Subcutaneous abdominal adipose tissue (tissue), 5 donors: ENCODE data around the gene DNAJC5.
"Not testable (repeated sequence)": the region's sequence is repeated elsewhere in the genome, so short reads cannot be mapped to it uniquely, and the experiment has no call there.

Experiments used
- H3K27ac ChIP-seq: one replicate; pipeline ENCODE4 v1.7.0; 2013; ENCODE audit warnings: low read depth, mild to moderate bottlenecking, inconsistent platforms, low read length, moderate library complexity
- H3K27me3 ChIP-seq, 5 donors: one replicate each; pipeline ENCODE4 v1.7.0; 2013; ENCODE audit warnings: low read length in 5 of 5, inconsistent platforms in 1 of 5; ENCODE audit not compliant: control insufficient read depth in 5 of 5, insufficient read depth in 4 of 5
- H3K36me3 ChIP-seq, 5 donors: one replicate each; pipeline ENCODE4 v1.7.0; 2013; ENCODE audit warnings: low read length in 5 of 5; ENCODE audit not compliant: control insufficient read depth in 5 of 5, insufficient read depth in 5 of 5
- H3K4me1 ChIP-seq, 5 donors: one replicate each; pipeline ENCODE4 v1.7.0; 2013; ENCODE audit warnings: low read length in 5 of 5, mild to moderate bottlenecking in 3 of 5, moderate library complexity in 1 of 5; ENCODE audit not compliant: control insufficient read depth in 5 of 5, insufficient read depth in 5 of 5
- H3K4me3 ChIP-seq, 5 donors: one replicate each; pipeline ENCODE4 v1.7.0; 2013; ENCODE audit warnings: low read length in 5 of 5, low read depth in 1 of 5
- H3K9ac ChIP-seq, 5 donors: one replicate each; pipeline ENCODE4 v1.7.0; 2013; ENCODE audit warnings: low read length in 5 of 5, mild to moderate bottlenecking in 4 of 5, moderate library complexity in 3 of 5
- H3K9me3 ChIP-seq, 5 donors: one replicate each; pipeline ENCODE4 v1.7.0; 2013; ENCODE audit warnings: low read length in 5 of 5; ENCODE audit not compliant: control insufficient read depth in 5 of 5
- donor health status: healthy.
- donor health status: healthy.
- donor health status: healthy.
- donor health status: healthy.
- donor health status: healthy.

DNAJC5 gene

GRCh38 chr20:63959699-63960075 lies 64.8 kb downstream of the DNAJC5 start:
- Histone ChIP-seq H3K27ac (no peak overlapping the region), H3K36me3 (peaks cover 0 to 58% (median 49%) of the 10 kb centered on the region in 5 donors), H3K9ac (no peak overlapping the region), H3K4me3 (no peak overlapping the region), H3K4me1 (peaks cover under 1 to 42% (median 37%) of the 10 kb centered on the region in 5 donors), H3K27me3 (no peaks in the 10 kb centered on the region), H3K9me3 (no peaks in the 10 kb centered on the region)

DNA sequence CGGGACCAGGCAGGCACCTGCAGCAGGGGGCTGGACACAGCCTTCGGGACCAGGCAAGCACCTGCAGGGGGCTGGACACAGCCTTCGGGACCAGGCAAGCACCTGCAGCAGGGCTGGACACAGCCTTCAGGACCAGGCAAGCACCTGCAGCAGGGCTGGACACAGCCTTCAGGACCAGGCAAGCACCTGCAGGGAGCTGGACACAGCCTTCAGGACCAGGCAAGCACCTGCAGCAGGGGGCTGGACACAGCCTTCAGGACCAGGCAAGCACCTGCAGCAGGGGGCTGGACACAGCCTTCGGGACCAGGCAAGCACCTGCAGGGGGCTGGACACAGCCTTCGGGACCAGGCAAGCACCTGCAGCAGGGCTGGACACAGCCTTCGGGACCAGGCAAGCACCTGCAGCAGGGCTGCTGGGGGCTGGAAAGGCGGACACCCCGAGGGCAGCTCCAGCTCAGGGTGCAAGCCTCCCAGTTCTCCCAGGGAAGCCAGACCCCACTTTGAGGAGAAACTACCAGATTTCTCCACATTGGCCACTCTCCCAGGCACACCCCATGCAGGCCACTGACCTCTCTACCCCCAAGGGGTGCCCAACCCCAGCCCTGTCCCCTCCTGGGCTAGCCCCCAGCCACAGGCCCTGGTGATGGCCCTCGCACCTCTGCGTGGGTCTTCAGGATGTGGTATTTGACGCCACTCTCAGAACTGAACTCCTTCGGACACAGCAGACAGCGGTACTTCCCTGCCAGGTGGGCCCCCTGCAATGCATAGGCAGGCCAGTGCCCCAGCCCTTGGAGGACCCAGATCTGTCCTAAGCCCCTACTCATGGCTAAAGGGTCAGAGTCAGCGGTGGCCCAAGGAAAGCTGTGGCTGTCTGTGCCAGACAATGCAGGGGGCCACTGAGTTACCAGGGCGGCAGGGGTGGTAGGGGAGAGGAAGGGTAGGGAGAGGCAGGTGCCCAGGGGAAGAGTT lies 66.0 kb downstream of the DNAJC5 start:
- not testable (repeated sequence) for H3K27me3 ChIP-seq, H3K27ac ChIP-seq
- H3K36me3 ChIP-seq, result peaks cover 0 to 58% (median 50%) of the 10 kb centered on the region in 5 donors

GRCh38 chr20:63961664-63962425 lies 66.9 kb downstream of the DNAJC5 start:
- Histone ChIP-seq H3K27me3 (no peaks in the 10 kb centered on the region), H3K4me3 (no peak overlapping the region), H3K36me3 (peaks cover 0 to 67% (median 58%) of the 10 kb centered on the region in 5 donors), H3K4me1 (peaks cover 0 to 26% (median 23%) of the 10 kb centered on the region in 5 donors), H3K27ac (no peak overlapping the region), H3K9ac (no peak overlapping the region), H3K9me3 (no peaks in the 10 kb centered on the region)

More for the DNA sequence above, 66.0 kb downstream of the DNAJC5 start:
- not testable (repeated sequence) for H3K9me3 ChIP-seq, H3K9ac ChIP-seq, H3K4me3 ChIP-seq
- peaks cover 0 to 30% (median 26%) of the 10 kb centered on the region in 5 donors for H3K4me1 ChIP-seq

GRCh38 chr20:63962426-63963347 lies 67.8 kb downstream of the DNAJC5 start:
- Histone ChIP-seq H3K27ac (no peak overlapping the region), H3K4me1 (peaks cover 0 to 19% (median 15%) of the 10 kb centered on the region in 5 donors), H3K9me3 (no peaks in the 10 kb centered on the region), H3K27me3 (no peaks in the 10 kb centered on the region), H3K9ac (no peak overlapping the region), H3K4me3 (no peak overlapping the region), H3K36me3 (peaks cover 0 to 76% (median 63%) of the 10 kb centered on the region in 5 donors)

GRCh38 chr20:63963348-63963741 lies 68.4 kb downstream of the DNAJC5 start:
- Histone ChIP-seq H3K4me1 (peaks cover 0 to 18% (median 14%) of the 10 kb centered on the region in 5 donors), H3K27ac (no peak overlapping the region), H3K9ac (no peak overlapping the region), H3K9me3 (no peaks in the 10 kb centered on the region), H3K27me3 (no peaks in the 10 kb centered on the region), H3K4me3 (no peak overlapping the region), H3K36me3 (peaks cover 0 to 76% (median 63%) of the 10 kb centered on the region in 5 donors)

DNA sequence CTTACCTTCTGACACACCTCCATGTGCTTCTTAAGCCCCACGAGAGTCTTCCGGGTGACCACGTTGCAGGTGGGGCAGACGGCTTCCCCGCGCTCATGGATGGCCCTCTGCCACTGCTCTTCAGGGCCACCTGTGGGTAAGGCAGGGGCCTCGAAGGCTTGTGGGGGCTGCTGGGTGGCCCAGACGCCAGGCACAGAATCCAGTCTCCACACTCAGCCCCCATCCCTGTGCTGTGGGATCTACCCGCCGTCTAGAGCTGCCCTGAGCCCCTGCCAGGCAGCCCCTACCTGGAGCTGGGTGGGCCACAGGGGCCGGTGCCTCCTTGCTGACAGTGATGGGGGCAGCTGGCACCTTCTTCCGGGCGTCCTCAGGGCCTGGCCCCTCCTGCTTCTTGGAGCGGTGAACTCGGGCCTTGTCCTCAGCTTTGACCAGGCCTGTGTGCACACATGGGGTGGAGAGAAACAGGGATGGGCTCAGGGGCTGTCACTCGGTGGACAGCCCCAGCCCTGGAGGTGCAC lies 68.9 kb downstream of the DNAJC5 start:
- Histone ChIP-seq H3K9me3 (no peaks in the 10 kb centered on the region), H3K36me3 (peaks cover 0 to 72% (median 63%) of the 10 kb centered on the region in 5 donors), H3K4me3 (no peak overlapping the region), H3K27me3 (no peaks in the 10 kb centered on the region), H3K27ac (no peak overlapping the region), H3K4me1 (peaks cover 0 to 18% (median 14%) of the 10 kb centered on the region in 5 donors), H3K9ac (no peak overlapping the region)

DNA sequence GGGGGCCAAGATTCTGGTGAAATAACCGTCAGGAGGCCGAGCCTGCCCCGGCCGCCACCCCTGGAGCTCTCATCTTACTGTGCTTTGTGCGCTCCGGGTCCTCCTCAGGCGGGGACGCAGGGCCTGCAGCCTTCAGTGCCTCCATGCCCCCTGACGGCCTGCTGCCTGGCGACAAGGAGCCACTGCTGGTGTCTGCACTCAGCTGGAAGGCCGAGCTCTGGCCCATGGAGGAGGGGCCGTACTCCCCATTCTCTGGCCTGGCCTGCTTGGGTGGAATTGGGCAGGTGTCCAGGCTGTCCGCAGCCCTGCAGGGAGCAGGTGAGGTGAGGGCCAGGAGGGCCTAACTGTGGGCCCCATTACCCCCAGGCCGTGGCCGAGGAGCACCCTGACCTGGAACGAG lies 69.5 kb downstream of the DNAJC5 start:
- H3K9ac ChIP-seq, result no peak overlapping the region
- no peaks in the 10 kb centered on the region for H3K27me3 ChIP-seq
- no peaks in the 10 kb centered on the region for H3K9me3 ChIP-seq
- H3K4me1 ChIP-seq, result peaks cover 0 to 16% (median 13%) of the 10 kb centered on the region in 5 donors
- H3K4me3 ChIP-seq, result no peak overlapping the region
- no peak overlapping the region for H3K27ac ChIP-seq
- H3K36me3 ChIP-seq, result peaks cover 0 to 66% (median 58%) of the 10 kb centered on the region in 5 donors

GRCh38 chr20:63966172-63966943 lies 71.4 kb downstream of the DNAJC5 start:
- Histone ChIP-seq H3K27ac (no peak overlapping the region), H3K4me3 (no peak overlapping the region), H3K36me3 (peaks cover 0 to 51% (median 46%) of the 10 kb centered on the region in 5 donors), H3K27me3 (no peaks in the 10 kb centered on the region), H3K9me3 (no peaks in the 10 kb centered on the region), H3K4me1 (peaks cover 0 to 22% (median 20%) of the 10 kb centered on the region in 5 donors), H3K9ac (no peak overlapping the region)

DNA sequence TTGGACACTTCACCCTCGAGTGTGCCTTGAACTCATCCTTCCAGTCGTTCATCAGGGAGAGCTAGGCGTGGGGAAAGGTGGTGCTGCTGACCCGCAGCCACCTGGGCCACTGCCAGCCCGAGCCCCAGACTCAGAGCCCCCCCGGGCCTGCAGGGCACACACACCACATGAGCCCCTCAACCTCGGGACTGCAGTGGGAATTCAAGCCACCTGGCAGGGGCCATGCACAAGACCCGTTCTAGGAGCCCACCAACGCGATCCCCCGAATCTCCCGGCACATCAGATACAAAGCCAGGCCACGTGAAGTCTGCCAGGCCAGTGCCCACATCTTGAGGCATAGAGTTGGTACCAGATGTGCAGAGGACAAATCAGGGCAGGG lies 72.0 kb downstream of the DNAJC5 start:
- peaks cover 0 to 46% (median 41%) of the 10 kb centered on the region in 5 donors for H3K36me3 ChIP-seq
- peaks cover 0 to 22% (median 20%) of the 10 kb centered on the region in 5 donors for H3K4me1 ChIP-seq
- H3K4me3 ChIP-seq, result no peak overlapping the region
- H3K9ac ChIP-seq, result no peak overlapping the region
- no peaks in the 10 kb centered on the region for H3K27me3 ChIP-seq
- no peaks in the 10 kb centered on the region for H3K9me3 ChIP-seq
- no peak overlapping the region for H3K27ac ChIP-seq
